ENCODE measurements around the gene CCDC150.

DNA sequence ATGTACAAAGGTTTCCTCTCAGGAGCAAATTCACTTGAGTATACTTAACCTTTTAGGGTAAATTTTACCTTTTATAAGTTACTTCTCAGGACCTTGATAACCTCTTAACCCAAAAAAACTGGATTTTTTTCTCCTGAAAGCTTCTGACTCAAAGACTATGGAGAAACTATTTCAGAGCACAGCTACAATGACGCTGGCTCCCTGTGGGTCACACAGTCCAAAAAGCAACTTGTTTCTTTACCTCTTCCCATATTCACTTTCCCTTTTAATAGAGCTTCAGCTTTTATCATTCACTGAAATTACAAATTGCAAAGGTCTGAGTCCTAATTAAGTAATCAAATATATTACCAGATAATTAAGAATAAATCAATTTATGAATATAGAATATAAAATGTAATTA, 127.6 kb downstream of the CCDC150 start:
- TF ChIP-seq, protein P1, sequence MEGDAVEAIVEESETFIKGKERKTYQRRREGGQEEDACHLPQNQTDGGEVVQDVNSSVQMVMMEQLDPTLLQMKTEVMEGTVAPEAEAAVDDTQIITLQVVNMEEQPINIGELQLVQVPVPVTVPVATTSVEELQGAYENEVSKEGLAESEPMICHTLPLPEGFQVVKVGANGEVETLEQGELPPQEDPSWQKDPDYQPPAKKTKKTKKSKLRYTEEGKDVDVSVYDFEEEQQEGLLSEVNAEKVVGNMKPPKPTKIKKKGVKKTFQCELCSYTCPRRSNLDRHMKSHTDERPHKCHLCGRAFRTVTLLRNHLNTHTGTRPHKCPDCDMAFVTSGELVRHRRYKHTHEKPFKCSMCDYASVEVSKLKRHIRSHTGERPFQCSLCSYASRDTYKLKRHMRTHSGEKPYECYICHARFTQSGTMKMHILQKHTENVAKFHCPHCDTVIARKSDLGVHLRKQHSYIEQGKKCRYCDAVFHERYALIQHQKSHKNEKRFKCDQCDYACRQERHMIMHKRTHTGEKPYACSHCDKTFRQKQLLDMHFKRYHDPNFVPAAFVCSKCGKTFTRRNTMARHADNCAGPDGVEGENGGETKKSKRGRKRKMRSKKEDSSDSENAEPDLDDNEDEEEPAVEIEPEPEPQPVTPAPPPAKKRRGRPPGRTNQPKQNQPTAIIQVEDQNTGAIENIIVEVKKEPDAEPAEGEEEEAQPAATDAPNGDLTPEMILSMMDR (IDR thresholded peaks at IDR 0.05), result no peak
- no peak for TF ChIP-seq EZH2 (IDR thresholded peaks at IDR 0.05)
- no peak for TF ChIP-seq EZH2phosphoT487 (IDR thresholded peaks at IDR 0.05)

Data from neural progenitor cell (in vitro differentiated cells).